GM19035 (cell line): ENCODE measurements around the gene HIVEP3.

Experiments
- ATAC-seq: cut with Tn5 transposase; IDR thresholded peaks from one replicate; pipeline ENCODE4 v1.9.1; 2021; ENCODE audit not compliant: unreplicated experiment

Gene HIVEP3

DNA sequence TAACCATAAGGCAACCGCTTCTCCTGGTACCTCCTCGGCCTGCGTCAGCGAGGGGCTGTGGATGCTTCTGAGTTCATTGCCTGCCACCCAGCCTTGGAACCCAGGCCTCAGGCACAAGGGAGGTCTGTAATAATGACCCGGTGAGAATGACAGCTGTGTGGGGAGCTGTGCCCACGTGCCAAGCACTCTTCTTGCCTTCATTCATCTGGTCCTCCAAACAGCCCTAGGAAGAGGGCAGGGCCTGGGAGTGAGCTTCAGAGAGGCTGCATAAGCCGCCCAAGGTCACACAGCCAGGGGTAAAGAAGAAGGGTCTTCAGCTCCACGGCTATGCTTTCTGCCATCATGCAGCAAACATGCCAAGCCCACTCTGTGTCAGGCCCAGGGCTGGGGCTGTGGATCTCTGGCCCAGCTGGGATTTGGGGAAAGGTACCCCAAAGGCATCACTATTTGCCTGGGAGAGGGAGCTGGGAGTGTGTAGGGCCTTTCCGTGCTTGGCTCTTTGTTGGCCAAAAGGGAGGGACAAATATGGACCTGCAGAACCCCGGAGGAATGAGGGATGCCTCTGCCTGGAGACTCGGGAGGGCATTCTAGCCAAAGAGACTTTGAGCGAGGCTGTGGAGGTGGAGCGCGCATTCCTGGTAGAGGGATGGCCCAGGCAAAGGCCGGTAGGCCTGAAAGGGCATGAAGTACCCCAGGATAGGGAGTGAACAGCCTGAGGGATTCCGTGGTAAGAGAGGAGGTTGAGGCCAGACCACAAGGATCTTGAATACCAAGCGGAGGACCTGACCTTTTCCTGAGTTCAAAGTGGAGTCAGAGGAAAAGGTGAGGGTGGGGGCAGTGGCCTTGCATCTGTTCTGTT lies 424.1 kb downstream of the HIVEP3 start:
- no peak for ATAC-seq

DNA sequence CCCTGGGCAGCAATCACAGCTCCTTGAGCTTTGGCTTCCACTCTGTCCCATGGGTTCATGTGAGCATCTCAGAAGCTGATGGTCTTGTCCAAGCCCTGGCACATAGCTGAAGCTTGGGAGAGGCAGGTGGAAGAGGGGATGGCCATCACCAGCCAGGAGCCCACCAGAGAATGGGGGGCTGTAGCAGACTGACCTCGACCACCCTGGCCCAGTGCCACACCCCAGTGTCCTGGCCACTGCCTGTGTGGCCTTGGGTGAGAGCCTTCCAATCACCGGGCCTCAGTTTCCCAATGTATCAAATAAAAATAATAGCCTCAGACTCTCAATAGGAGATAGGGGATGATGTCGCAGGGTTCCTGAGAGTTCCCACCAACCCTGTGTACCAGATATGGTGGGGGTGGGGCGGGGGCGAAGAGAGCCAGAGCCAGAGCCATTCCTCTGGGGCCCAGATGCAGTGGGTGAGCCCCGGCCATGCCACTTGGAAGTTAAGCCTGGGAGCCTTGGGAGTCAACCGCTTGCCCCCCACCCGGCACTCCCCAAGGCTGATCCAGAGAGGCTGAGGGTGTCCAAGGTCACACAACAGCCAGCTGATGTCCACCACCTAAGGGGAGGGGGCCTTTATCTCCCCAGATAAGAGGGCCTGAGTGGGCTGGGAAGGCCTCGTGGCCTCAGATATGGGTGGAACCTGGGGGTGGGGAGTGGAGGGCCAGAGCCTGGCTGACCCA lies 424.9 kb downstream of the HIVEP3 start:
- no peak for ATAC-seq

GRCh38 chr1:41493117-41493536 lies 425.6 kb downstream of the HIVEP3 start:
- no peak for ATAC-seq

DNA sequence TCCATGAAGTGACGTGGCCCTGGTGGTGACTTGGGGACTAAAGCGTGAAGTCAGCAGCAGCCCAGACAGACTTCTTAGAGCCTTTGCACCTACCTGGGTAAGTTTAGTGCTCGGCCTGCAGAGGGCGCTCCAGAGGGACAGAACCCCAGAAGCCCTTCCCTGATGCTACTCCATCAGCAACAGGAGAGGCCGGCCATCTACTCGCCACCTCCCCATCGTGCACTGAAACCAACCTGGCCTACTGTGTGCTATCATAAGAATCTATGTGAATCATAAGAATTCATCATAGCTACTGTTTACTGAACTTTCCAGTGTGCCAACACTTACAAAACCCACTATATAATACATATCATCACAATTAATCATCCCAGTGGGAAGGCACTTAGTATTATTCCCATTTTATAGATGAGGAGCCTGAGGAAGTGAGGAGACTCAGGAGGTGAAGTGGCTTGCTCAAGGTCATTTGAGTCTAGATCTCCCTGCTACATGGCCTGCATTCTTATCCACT lies 426.3 kb downstream of the HIVEP3 start:
- no peak for ATAC-seq

GRCh38 chr1:41490911-41491310 lies 427.8 kb downstream of the HIVEP3 start:
- ATAC-seq = no peak

GRCh38 chr1:41489561-41489960 lies 429.2 kb downstream of the HIVEP3 start:
- ATAC-seq = no peak

DNA sequence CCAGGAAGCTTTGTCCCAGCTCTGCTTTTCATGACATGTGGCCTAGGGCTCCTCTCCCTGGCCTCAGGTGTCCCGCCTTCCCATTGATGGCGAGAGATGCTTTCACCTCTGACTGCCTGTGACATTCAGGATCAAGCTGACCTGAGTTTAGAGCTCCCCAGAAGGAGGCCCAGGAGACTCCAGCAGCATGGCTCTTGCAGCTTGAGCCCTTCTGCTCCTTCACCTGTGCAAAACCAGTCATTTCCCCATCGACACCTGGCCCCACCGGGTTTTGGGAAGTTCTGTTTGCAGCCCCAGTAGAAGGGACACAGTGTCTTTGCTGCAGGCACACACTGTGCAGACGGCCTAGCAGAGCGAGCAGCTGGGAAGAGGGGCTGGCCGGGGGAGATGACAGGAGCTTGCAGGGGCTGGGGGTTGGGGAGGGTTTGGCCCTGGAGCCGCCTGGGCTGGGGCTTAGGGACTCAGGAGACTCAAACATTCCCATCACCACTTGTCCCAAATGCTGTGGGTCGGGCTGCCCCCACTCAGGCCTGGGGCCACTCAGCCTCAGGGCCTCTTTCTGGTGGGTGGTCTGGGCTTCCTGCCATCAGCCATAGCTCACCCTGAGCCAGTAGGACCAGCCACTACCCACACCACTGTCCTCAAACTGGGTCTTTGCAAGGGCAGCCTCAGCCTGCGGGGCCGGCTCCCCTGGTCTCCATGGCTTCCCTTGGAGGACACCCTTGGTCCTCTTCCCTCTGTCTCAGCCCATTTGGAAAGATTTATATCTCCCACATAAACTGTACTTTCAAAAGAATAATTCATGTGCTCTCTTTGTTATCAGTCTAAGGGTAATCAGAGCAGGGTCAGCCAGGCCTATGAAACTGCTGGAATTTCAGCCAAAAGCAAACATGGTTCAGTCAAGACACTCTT lies 430.4 kb downstream of the HIVEP3 start:
- no peak for ATAC-seq

- ATAC-seq = no peak
Measured at GRCh38 chr1:41487126-41488039, 431.3 kb downstream of the HIVEP3 start.

DNA sequence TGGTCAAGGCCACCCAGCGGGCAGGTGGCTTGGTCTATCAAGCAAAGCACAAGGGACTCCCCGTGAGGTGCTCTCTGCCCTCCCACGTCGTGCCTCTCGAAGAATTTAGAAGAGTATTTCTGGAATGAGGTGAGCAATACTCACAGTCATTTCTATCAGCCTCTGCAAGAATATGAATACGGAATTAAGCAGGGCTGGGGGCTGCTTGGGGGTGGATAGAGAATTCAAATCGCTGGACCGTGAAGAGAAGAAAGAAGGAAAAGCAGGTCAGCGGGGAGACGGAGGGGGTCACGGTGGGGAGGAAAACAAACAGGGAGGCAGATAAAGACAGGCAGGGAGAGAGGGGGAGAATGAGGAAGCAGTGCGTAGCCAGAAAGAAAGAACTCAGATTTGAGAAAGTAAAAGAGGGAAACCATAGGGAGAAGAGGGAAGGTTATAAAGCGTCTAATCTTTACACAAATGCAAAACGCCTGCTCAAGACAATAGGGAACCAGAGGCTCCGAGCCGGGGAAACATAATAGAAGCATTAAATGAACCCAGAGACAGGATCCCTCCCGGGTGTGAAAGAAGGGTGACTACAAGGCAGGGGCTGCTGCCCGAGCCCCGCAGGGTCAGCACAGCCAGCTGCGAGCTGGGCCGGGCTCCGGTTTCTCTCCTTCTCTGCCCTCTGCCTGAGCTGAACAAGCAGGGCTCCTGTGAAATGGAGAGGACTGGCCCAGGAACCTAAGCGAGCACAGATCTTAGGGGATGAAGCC lies 432.2 kb downstream of the HIVEP3 start:
- ATAC-seq = no peak

GRCh38 chr1:41486053-41486370 lies 432.7 kb downstream of the HIVEP3 start:
- ATAC-seq = no peak

GRCh38 chr1:41485605-41486004 lies 433.1 kb downstream of the HIVEP3 start:
- ATAC-seq = no peak

GRCh38 chr1:41484402-41485241 lies 434.1 kb downstream of the HIVEP3 start, which contains the start of gene EDN2:
Gene EDN2 (minus strand): TSS chr1:41484683. CDS start chr1:41484601, 82 bp downstream.
- ATAC-seq = no peak

- ATAC-seq = no peak
Measured at GRCh38 chr1:41483960-41484401, 434.7 kb downstream of the HIVEP3 start.

GRCh38 chr1:41483001-41483850 lies 435.5 kb downstream of the HIVEP3 start:
- ATAC-seq = no peak

GRCh38 chr1:41482001-41482765 lies 436.5 kb downstream of the HIVEP3 start:
- ATAC-seq = no peak

DNA sequence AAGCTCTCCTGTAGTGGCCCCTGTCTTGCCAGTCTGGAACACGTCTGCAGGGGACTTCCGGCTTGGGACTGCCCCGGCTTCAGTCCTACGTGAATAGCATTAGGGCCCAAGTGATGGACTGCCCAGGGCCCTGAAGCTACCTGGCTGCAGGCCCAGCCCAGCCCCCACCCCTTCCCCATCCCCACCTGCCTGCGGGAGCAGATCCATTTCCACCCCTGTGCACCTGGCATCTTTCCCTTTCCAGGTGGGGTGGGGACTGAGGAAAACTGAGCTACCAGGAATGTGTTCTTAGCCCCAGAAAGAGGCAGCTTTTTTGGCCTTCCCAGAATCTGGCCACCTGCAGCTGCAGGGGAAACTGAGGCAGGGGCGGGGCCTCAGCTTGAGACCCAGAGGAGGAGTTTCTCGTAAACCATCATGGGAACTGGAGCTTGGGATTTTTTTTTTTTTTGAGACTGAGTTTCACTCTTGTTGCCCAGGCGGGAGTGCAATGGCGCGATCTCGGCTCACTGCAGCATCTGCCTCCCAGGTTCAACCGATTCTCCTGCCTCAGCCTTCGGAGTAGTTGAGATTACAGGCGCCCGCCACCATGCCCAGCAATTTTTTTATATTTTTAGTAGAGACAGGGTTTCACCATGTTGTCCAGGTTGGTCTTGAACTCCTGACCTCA lies 437.5 kb downstream of the HIVEP3 start:
- no peak for ATAC-seq
